Fibroblast of the aortic adventitia (primary cell): ENCODE results near the gene WNK2. TPM values are rescaled to one million over a fixed set of nuclear protein-coding genes. Genes with fewer than 3 reads are reported as not detected.

Experiments
- DNase-seq: peaks from one replicate; pipeline ENCODE4 v3.0.0-alpha.2; 2010; ENCODE audit warnings: low read depth
- H3K4me3 ChIP-seq: 2 replicates; pipeline ENCODE4 v1.5.1; 2011; ENCODE audit warnings: low read depth, mild to moderate bottlenecking, control low read depth, low read length, moderate library complexity
- total RNA-seq: library from RNA; depleted of rRNA; stranded (reverse); fragments of >200 nt; gene quantifications from 2 replicates; pipeline ENCODE4 v1.2.3, GENCODE V29; 2012; ENCODE audit warnings: low replicate concordance
- TF ChIP-seq, protein P1 (sequence below): IDR thresholded peaks from 2 replicates; pipeline ENCODE4 v1.5.1; 2011; ENCODE audit warnings: mild to moderate bottlenecking, low read length, control low read depth, inconsistent platforms; ENCODE audit not compliant: insufficient read depth

WNK2 gene
- total RNA-seq, 1 donor = not detected

- H3K4me3 ChIP-seq = no peak overlapping the region
- TF ChIP-seq, protein P1, sequence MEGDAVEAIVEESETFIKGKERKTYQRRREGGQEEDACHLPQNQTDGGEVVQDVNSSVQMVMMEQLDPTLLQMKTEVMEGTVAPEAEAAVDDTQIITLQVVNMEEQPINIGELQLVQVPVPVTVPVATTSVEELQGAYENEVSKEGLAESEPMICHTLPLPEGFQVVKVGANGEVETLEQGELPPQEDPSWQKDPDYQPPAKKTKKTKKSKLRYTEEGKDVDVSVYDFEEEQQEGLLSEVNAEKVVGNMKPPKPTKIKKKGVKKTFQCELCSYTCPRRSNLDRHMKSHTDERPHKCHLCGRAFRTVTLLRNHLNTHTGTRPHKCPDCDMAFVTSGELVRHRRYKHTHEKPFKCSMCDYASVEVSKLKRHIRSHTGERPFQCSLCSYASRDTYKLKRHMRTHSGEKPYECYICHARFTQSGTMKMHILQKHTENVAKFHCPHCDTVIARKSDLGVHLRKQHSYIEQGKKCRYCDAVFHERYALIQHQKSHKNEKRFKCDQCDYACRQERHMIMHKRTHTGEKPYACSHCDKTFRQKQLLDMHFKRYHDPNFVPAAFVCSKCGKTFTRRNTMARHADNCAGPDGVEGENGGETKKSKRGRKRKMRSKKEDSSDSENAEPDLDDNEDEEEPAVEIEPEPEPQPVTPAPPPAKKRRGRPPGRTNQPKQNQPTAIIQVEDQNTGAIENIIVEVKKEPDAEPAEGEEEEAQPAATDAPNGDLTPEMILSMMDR = no peak
- DNase-seq = no peak
Measured at GRCh38 chr9:93231716-93232115, 47.8 kb downstream of the WNK2 start.

- TF ChIP-seq, protein P1 = no peak
- no peak for DNase-seq
- no peak overlapping the region for H3K4me3 ChIP-seq
Measured at GRCh38 chr9:93232388-93232960, 48.5 kb downstream of the WNK2 start.

GRCh38 chr9:93233033-93233432 lies 49.1 kb downstream of the WNK2 start:
- TF ChIP-seq, protein P1 = no peak
- no peak for DNase-seq
- H3K4me3 ChIP-seq = no peak overlapping the region

GRCh38 chr9:93234600-93234999 lies 50.7 kb downstream of the WNK2 start:
- no peak overlapping the region for H3K4me3 ChIP-seq
- TF ChIP-seq, protein P1 = no peak
- no peak for DNase-seq

DNA sequence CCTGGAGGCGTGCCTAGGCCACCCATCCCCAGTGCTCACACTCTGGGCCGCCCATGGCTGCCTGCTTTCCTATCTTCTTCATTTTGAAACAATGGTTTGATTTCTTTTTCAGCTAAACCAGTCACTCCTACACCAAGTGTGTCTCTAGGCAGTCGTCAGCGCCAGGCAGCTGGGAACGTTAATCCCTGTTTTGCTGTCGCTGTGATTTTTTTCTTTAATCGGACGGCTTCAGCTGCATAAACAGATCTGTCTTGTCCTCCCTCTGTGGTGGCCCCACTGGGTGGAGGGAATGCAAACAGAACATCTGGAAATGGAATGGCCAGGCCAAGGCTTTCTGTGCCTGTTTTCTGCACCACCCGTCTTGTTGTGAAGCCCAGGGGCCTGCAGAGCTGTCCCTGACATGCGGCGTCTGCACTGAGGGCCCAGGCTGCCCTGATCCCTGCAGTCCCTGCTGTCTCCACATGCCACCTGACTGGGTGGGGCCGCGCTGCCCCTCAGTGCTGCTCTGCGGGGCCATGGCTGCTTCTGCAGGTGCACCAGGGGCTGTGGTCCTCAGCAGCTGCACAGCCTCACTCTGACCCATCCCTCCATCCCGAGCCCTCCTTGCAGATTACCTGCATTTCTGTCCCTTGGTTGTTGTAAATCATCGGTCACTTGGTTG lies 51.5 kb downstream of the WNK2 start:
- H3K4me3 ChIP-seq = no peak overlapping the region
- TF ChIP-seq, protein P1 = no peak
- DNase-seq = no peak

- TF ChIP-seq, protein P1 = no peak
- no peak for DNase-seq
- no peak overlapping the region for H3K4me3 ChIP-seq
Measured at GRCh38 chr9:93236541-93237206, 52.7 kb downstream of the WNK2 start.
